OCI-LY7 (cell line): ENCODE measurements around the gene HOXB1. TPM values are rescaled to one million over a fixed set of nuclear protein-coding genes. Genes with fewer than 3 reads are reported as not detected.

ENCODE experiments used
- BruUV-seq: library from RNA; stranded (reverse); fragments of 400-500 nt; replicated peaks from 2 replicates; lab custom pipeline; 2021; lab: Mats Ljungman, UMichigan
- CTCF ChIA-PET: fragments of 300-600 bp; sonication (Branson Sonifier 250); formaldehyde crosslinking; loops from one replicate; lab custom pipeline; 2022; ENCODE audit warnings: antibody characterized with exemption; ENCODE audit not compliant: unreplicated experiment; lab: Charles Lee
- POLR2A ChIA-PET: fragments of 300-600 bp; sonication (Branson Sonifier 250); formaldehyde crosslinking; loops from one replicate; lab custom pipeline; 2022; ENCODE audit warnings: antibody characterized with exemption; lab: Charles Lee
- DNase-seq: peaks from one replicate; pipeline ENCODE4 v3.0.0-alpha.2; 2015; ENCODE audit warnings: low spot score
- H2AFZ ChIP-seq: fragments of 200-600 bp; sonication (generic), shearing (Covaris generic); 2 replicates; pipeline ENCODE4 v1.6.1; 2014; ENCODE audit warnings: mild to moderate bottlenecking, antibody characterized with exemption, low read length, moderate library complexity
- H3K27ac ChIP-seq: fragments of 200-600 bp; sonication (generic); 2 replicates; pipeline ENCODE4 v1.5.1; 2014; ENCODE audit warnings: mixed run types, low read depth, mild to moderate bottlenecking, moderate library complexity, low read length, inconsistent platforms; ENCODE audit not compliant: poor library complexity, severe bottlenecking
- H3K36me3 ChIP-seq: fragments of 200-600 bp; sonication (generic); 2 replicates; pipeline ENCODE4 v1.6.1; 2014; ENCODE audit warnings: mild to moderate bottlenecking, antibody characterized with exemption, low read length, moderate library complexity, mixed read lengths; ENCODE audit not compliant: insufficient read depth
- H3K4me1 ChIP-seq: fragments of 200-600 bp; sonication (generic); 2 replicates; pipeline ENCODE4 v1.5.1; 2014; ENCODE audit warnings: mild to moderate bottlenecking, low read length; ENCODE audit not compliant: insufficient read depth, poor library complexity, severe bottlenecking
- H3K4me2 ChIP-seq: fragments of 200-600 bp; sonication (generic); 2 replicates; pipeline ENCODE4 v1.6.1; 2014; ENCODE audit warnings: mild to moderate bottlenecking, low read length
- H3K4me3 ChIP-seq: fragments of 200-600 bp; sonication (generic); 2 replicates; pipeline ENCODE4 v1.5.1; 2014; ENCODE audit warnings: mild to moderate bottlenecking, low read depth, low read length; ENCODE audit not compliant: poor library complexity, severe bottlenecking
- H3K79me2 ChIP-seq: fragments of 200-600 bp; sonication (generic); 2 replicates; pipeline ENCODE4 v1.6.1; 2016; ENCODE audit warnings: low read depth, mild to moderate bottlenecking, low read length, moderate library complexity, mixed read lengths; ENCODE audit not compliant: insufficient read depth
- H3K9me2 ChIP-seq: fragments of 200-600 bp; sonication (generic); 2 replicates; pipeline ENCODE4 v1.6.1; 2016; ENCODE audit warnings: mild to moderate bottlenecking, low read length, mixed read lengths; ENCODE audit not compliant: insufficient read depth
- H3K9me3 ChIP-seq: fragments of 200-600 bp; sonication (generic); 2 replicates; pipeline ENCODE4 v1.6.1; 2014; ENCODE audit warnings: mild to moderate bottlenecking, mixed run types, low read length, mixed read lengths
- H4K20me1 ChIP-seq: fragments of 200-600 bp; sonication (generic); 2 replicates; pipeline ENCODE4 v1.6.1; 2014; ENCODE audit warnings: mild to moderate bottlenecking, antibody characterized with exemption, low read length, moderate library complexity, mixed read lengths; ENCODE audit not compliant: insufficient read depth
- CTCF ChIP-seq: fragments of 200-600 bp; sonication (generic); conservative IDR thresholded peaks from 2 replicates; pipeline ENCODE4 v1.5.1; 2014; ENCODE audit warnings: mild to moderate bottlenecking, antibody characterized with exemption, low read length, moderate library complexity, mixed read lengths
- EZH2phosphoT487 ChIP-seq: fragments of 200-600 bp; sonication (generic); IDR thresholded peaks from 2 replicates; pipeline ENCODE4 v1.6.1; 2018; ENCODE audit warnings: low read depth, borderline replicate concordance, mild to moderate bottlenecking, mixed run types, antibody characterized with exemption, low read length, moderate library complexity, mixed read lengths
- intact Hi-C: fragments of 100-400 bp; cut with micrococcal nuclease; formaldehyde crosslinking; loops from one replicate; pipeline ENCODE4 v1.10.0; 2022; ENCODE audit not compliant: unreplicated experiment
- total RNA-seq, 2 experiments: library from RNA; depleted of rRNA in 1 of 2; stranded (reverse); fragments of >200 nt in 1 of 2; shearing (Covaris generic) in 1 of 2; gene quantifications; 2 replicates each; pipeline ENCODE4 v1.2.3, GENCODE V29; 2014 to 2022

HOXB1 gene
- total RNA-seq, 2 experiments from 2014 or later = not detected

GRCh38 chr17:48567646-48568354 is 37.0 kb upstream of the HOXB1 start:
- H3K4me1 ChIP-seq = no peaks in the 10 kb centered on the region
- DNase-seq = no peak
- H3K9me2 ChIP-seq = no peaks in the 10 kb centered on the region
- no peaks in the 10 kb centered on the region for H3K79me2 ChIP-seq
- intact Hi-C loops = no loop called here
- H3K36me3 ChIP-seq = no peaks in the 10 kb centered on the region
- H4K20me1 ChIP-seq = no peaks in the 10 kb centered on the region
- no peak overlapping the region for H2AFZ ChIP-seq
- ChIA-PET CTCF (no interaction called here), POLR2A (interaction anchor here (0.5 to 0.6 kb wide), 3 partner anchors 21 to 665 kb away, joined by 3 to 4 read pairs (median 3); no protein-coding TSS in a partner anchor)
- no peak overlapping the region for H3K27ac ChIP-seq
- no peak for TF ChIP-seq CTCF
- TF ChIP-seq EZH2phosphoT487 = no peak
- no TSS peak for BruUV-seq
- H3K4me2 ChIP-seq = no peak overlapping the region
- no peaks in the 10 kb centered on the region for H3K9me3 ChIP-seq
- no peak overlapping the region for H3K4me3 ChIP-seq

GRCh38 chr17:48567209-48567608 is 36.4 kb upstream of the HOXB1 start:
- ChIA-PET CTCF (no interaction called here), POLR2A (interaction anchor here (0.5 to 0.6 kb wide), 2 partner anchors 20 to 665 kb away, joined by 3 read pairs; no protein-coding TSS in a partner anchor)
- no peaks in the 10 kb centered on the region for H3K9me2 ChIP-seq
- no peaks in the 10 kb centered on the region for H3K36me3 ChIP-seq
- DNase-seq = no peak
- TF ChIP-seq EZH2phosphoT487 = no peak
- no peak for TF ChIP-seq CTCF
- no peaks in the 10 kb centered on the region for H4K20me1 ChIP-seq
- intact Hi-C loops = no loop called here
- H3K9me3 ChIP-seq = no peaks in the 10 kb centered on the region
- no peaks in the 10 kb centered on the region for H3K79me2 ChIP-seq
- no peak overlapping the region for H3K4me2 ChIP-seq
- H3K4me1 ChIP-seq = no peaks in the 10 kb centered on the region
- no peak overlapping the region for H3K4me3 ChIP-seq
- no peak overlapping the region for H2AFZ ChIP-seq
- no peak overlapping the region for H3K27ac ChIP-seq
- BruUV-seq = no TSS peak

GRCh38 chr17:48566717-48567116 is 35.9 kb upstream of the HOXB1 start:
- no peaks in the 10 kb centered on the region for H3K9me3 ChIP-seq
- BruUV-seq = no TSS peak
- intact Hi-C loops = no loop called here
- no peaks in the 10 kb centered on the region for H4K20me1 ChIP-seq
- H3K4me2 ChIP-seq = no peak overlapping the region
- TF ChIP-seq CTCF (no peak), EZH2phosphoT487 (no peak)
- H3K4me1 ChIP-seq = no peaks in the 10 kb centered on the region
- ChIA-PET POLR2A (no interaction called here), CTCF (no interaction called here)
- no peaks in the 10 kb centered on the region for H3K79me2 ChIP-seq
- H3K9me2 ChIP-seq = no peaks in the 10 kb centered on the region
- H3K36me3 ChIP-seq = no peaks in the 10 kb centered on the region
- H3K27ac ChIP-seq = no peak overlapping the region
- H2AFZ ChIP-seq = no peak overlapping the region
- no peak overlapping the region for H3K4me3 ChIP-seq
- DNase-seq = no peak
